Activated CD4-positive, alpha-beta T cell treated with anti-CD3 and anti-CD28 coated beads, Interleukin-2, amount 10 ng/mL, durations not matched to agents 24 days and 14 days (primary cell): ENCODE data around the gene LAMA4. TPM values are rescaled to one million over a fixed set of nuclear protein-coding genes. Genes with fewer than 3 reads are reported as not detected.

Source experiments
- DNase-seq: peaks from one replicate; pipeline ENCODE4 v3.0.0; 2022
- H3K27ac Mint-ChIP-seq: one replicate; pipeline ENCODE4 v1.8.0; 2022; ENCODE audit warnings: mild to moderate bottlenecking, mixed read lengths
- H3K27me3 Mint-ChIP-seq: one replicate; pipeline ENCODE4 v1.8.0; 2022; ENCODE audit warnings: mixed read lengths
- H3K36me3 Mint-ChIP-seq: one replicate; pipeline ENCODE4 v1.8.0; 2022; ENCODE audit warnings: low read depth, mild to moderate bottlenecking, mixed read lengths
- H3K4me1 Mint-ChIP-seq: one replicate; pipeline ENCODE4 v1.8.0; 2021; ENCODE audit warnings: mixed read lengths
- H3K4me3 Mint-ChIP-seq: one replicate; pipeline ENCODE4 v1.8.0; 2022; ENCODE audit warnings: mild to moderate bottlenecking, moderate library complexity, mixed read lengths
- H3K9me3 Mint-ChIP-seq: one replicate; pipeline ENCODE4 v1.8.0; 2021; ENCODE audit warnings: mixed read lengths
- intact Hi-C: fragments of 100-400 bp; cut with micrococcal nuclease; formaldehyde crosslinking; loops from one replicate; pipeline ENCODE4 v1.15.1; 2023
- total RNA-seq: library from RNA; stranded (reverse); gene quantifications from 2 replicates; pipeline ENCODE4 v1.2.3, GENCODE V29; 2022

LAMA4 gene
- total RNA-seq, 1 donor from 2014 or later = not detected

- H3K9me3 Mint-ChIP-seq = no peaks in the 10 kb centered on the region
- intact Hi-C loops = no loop called here
- no peak overlapping the region for H3K27ac Mint-ChIP-seq
- H3K36me3 Mint-ChIP-seq = no peaks in the 10 kb centered on the region
- no peak overlapping the region for H3K4me3 Mint-ChIP-seq
- H3K4me1 Mint-ChIP-seq = peaks cover 5% of the 10 kb centered on the region
- DNase-seq = no peak
- peaks cover 24% of the 10 kb centered on the region for H3K27me3 Mint-ChIP-seq
Observed at GRCh38 chr6:112243861-112244827, 10.2 kb downstream of the LAMA4 start.

GRCh38 chr6:112241820-112242429 is 12.4 kb downstream of the LAMA4 start:
- H3K4me1 Mint-ChIP-seq = peaks cover 8% of the 10 kb centered on the region
- H3K27ac Mint-ChIP-seq = no peak overlapping the region
- no peak overlapping the region for H3K4me3 Mint-ChIP-seq
- H3K36me3 Mint-ChIP-seq = no peaks in the 10 kb centered on the region
- DNase-seq = no peak
- peaks cover 27% of the 10 kb centered on the region for H3K27me3 Mint-ChIP-seq
- no peaks in the 10 kb centered on the region for H3K9me3 Mint-ChIP-seq
- intact Hi-C loops = no loop called here

GRCh38 chr6:112237595-112237994 is 16.8 kb downstream of the LAMA4 start:
- DNase-seq = no peak
- Mint-ChIP-seq H3K9me3 (no peaks in the 10 kb centered on the region), H3K4me3 (no peak overlapping the region), H3K27ac (no peak overlapping the region), H3K4me1 (peaks cover 21% of the 10 kb centered on the region), H3K27me3 (peaks cover 32% of the 10 kb centered on the region), H3K36me3 (no peaks in the 10 kb centered on the region)
- intact Hi-C loops = no loop called here

GRCh38 chr6:112237066-112237465 is 17.3 kb downstream of the LAMA4 start:
- H3K9me3 Mint-ChIP-seq = no peaks in the 10 kb centered on the region
- peaks cover 17% of the 10 kb centered on the region for H3K4me1 Mint-ChIP-seq
- no peak for DNase-seq
- no peaks in the 10 kb centered on the region for H3K36me3 Mint-ChIP-seq
- no peak overlapping the region for H3K27ac Mint-ChIP-seq
- intact Hi-C loops = no loop called here
- H3K4me3 Mint-ChIP-seq = no peak overlapping the region
- peaks cover 34% of the 10 kb centered on the region for H3K27me3 Mint-ChIP-seq

GRCh38 chr6:112235956-112236355 is 18.4 kb downstream of the LAMA4 start:
- H3K27me3 Mint-ChIP-seq = peaks cover 39% of the 10 kb centered on the region
- H3K27ac Mint-ChIP-seq = no peak overlapping the region
- no peak overlapping the region for H3K4me3 Mint-ChIP-seq
- H3K4me1 Mint-ChIP-seq = peaks cover 17% of the 10 kb centered on the region
- intact Hi-C loops = loop anchor here (1.0 kb wide), 1 partner anchor 50 kb away; no protein-coding TSS in a partner anchor
- no peaks in the 10 kb centered on the region for H3K9me3 Mint-ChIP-seq
- no peaks in the 10 kb centered on the region for H3K36me3 Mint-ChIP-seq
- peak; percentile 78 for DNase-seq

GRCh38 chr6:112234601-112235000 is 19.8 kb downstream of the LAMA4 start:
- peaks cover 17% of the 10 kb centered on the region for H3K4me1 Mint-ChIP-seq

GRCh38 chr6:112233847-112234246 is 20.5 kb downstream of the LAMA4 start:
- Mint-ChIP-seq H3K27ac (no peak overlapping the region), H3K4me3 (no peak overlapping the region), H3K27me3 (peaks cover 43% of the 10 kb centered on the region), H3K9me3 (no peaks in the 10 kb centered on the region), H3K36me3 (no peaks in the 10 kb centered on the region), H3K4me1 (peaks cover 17% of the 10 kb centered on the region)
- intact Hi-C loops = no loop called here
- DNase-seq = no peak

More at GRCh38 chr6:112234601-112235000, 19.8 kb downstream of the LAMA4 start:
- Mint-ChIP-seq H3K4me3 (no peak overlapping the region), H3K27ac (no peak overlapping the region), H3K27me3 (peaks cover 40% of the 10 kb centered on the region), H3K36me3 (no peaks in the 10 kb centered on the region), H3K9me3 (no peaks in the 10 kb centered on the region)
- no peak for DNase-seq
- intact Hi-C loops = no loop called here

- Mint-ChIP-seq H3K9me3 (no peaks in the 10 kb centered on the region), H3K4me1 (peaks cover 17% of the 10 kb centered on the region), H3K36me3 (no peaks in the 10 kb centered on the region), H3K4me3 (no peak overlapping the region), H3K27ac (no peak overlapping the region), H3K27me3 (peaks cover 44% of the 10 kb centered on the region)
- intact Hi-C loops = no loop called here
- no peak for DNase-seq
Observed at GRCh38 chr6:112232845-112233256, 21.5 kb downstream of the LAMA4 start.

- peaks cover 13% of the 10 kb centered on the region for H3K4me1 Mint-ChIP-seq
- H3K36me3 Mint-ChIP-seq = no peaks in the 10 kb centered on the region
- H3K4me3 Mint-ChIP-seq = no peak overlapping the region
- H3K27me3 Mint-ChIP-seq = peaks cover 35% of the 10 kb centered on the region
- H3K27ac Mint-ChIP-seq = no peak overlapping the region
- no peaks in the 10 kb centered on the region for H3K9me3 Mint-ChIP-seq
- DNase-seq = no peak
- intact Hi-C loops = no loop called here
Observed at GRCh38 chr6:112231594-112232060, 22.7 kb downstream of the LAMA4 start.

- no peak overlapping the region for H3K27ac Mint-ChIP-seq
- peaks cover 37% of the 10 kb centered on the region for H3K27me3 Mint-ChIP-seq
- intact Hi-C loops = no loop called here
- no peak for DNase-seq
- H3K4me1 Mint-ChIP-seq = peaks cover 10% of the 10 kb centered on the region
- H3K36me3 Mint-ChIP-seq = no peaks in the 10 kb centered on the region
- H3K4me3 Mint-ChIP-seq = no peak overlapping the region
- no peaks in the 10 kb centered on the region for H3K9me3 Mint-ChIP-seq
Observed at GRCh38 chr6:112231164-112231563, 23.2 kb downstream of the LAMA4 start.

- Mint-ChIP-seq H3K9me3 (no peaks in the 10 kb centered on the region), H3K36me3 (no peaks in the 10 kb centered on the region), H3K27ac (no peak overlapping the region), H3K27me3 (peaks cover 44% of the 10 kb centered on the region), H3K4me1 (no peaks in the 10 kb centered on the region), H3K4me3 (no peak overlapping the region)
- no peak for DNase-seq
- intact Hi-C loops = no loop called here
Observed at GRCh38 chr6:112228480-112229332, 25.7 kb downstream of the LAMA4 start.

- Mint-ChIP-seq H3K4me3 (no peak overlapping the region), H3K27me3 (peaks cover 39% of the 10 kb centered on the region), H3K9me3 (no peaks in the 10 kb centered on the region), H3K27ac (no peak overlapping the region), H3K36me3 (no peaks in the 10 kb centered on the region), H3K4me1 (no peaks in the 10 kb centered on the region)
- intact Hi-C loops = no loop called here
- no peak for DNase-seq
Observed at GRCh38 chr6:112227992-112228391, 26.4 kb downstream of the LAMA4 start.

- Mint-ChIP-seq H3K27ac (no peak overlapping the region), H3K36me3 (no peaks in the 10 kb centered on the region), H3K4me1 (no peaks in the 10 kb centered on the region), H3K27me3 (peaks cover 37% of the 10 kb centered on the region), H3K9me3 (no peaks in the 10 kb centered on the region), H3K4me3 (no peak overlapping the region)
- intact Hi-C loops = no loop called here
- DNase-seq = no peak
Observed at GRCh38 chr6:112227411-112227810, 27.0 kb downstream of the LAMA4 start.
